A549 (cell line): ENCODE results near the gene VDAC1.

Experiments used
- HOXA7 ChIP-seq: fragments of 250-450 bp; sonication (Bioruptor Pico); IDR thresholded peaks from 2 replicates; pipeline ENCODE4 v1.5.0; 2020; ENCODE audit warnings: mild to moderate bottlenecking, moderate library complexity
- JUN ChIP-seq, 2 experiments: fragments of >200 bp; sonication (Bioruptor Twin); formaldehyde crosslinking; IDR thresholded peaks; 2 replicates in 1 of 2; 3 replicates in 1 of 2; pipeline ENCODE4 v1.6.1; 2016 to 2017

GRCh38 chr5:134003064-134003816 lies 1.5 kb downstream of the VDAC1 start:
- no peak for TF ChIP-seq JUN (IDR thresholded peaks at IDR 0.05)
- TF ChIP-seq HOXA7 (CRISPR knock-in tag): no peak
